IMR-90 (cell line): ENCODE measurements around the gene PLEKHB2. TPM values are rescaled to one million over a fixed set of nuclear protein-coding genes. Genes with fewer than 3 reads are reported as not detected.

ENCODE experiments used
- ATAC-seq: fragments of 200-7000 bp; cut with Tn5 transposase; 2 replicates; pipeline ENCODE4 v1.9.1; 2020; ENCODE audit warnings: low read depth, mild to moderate bottlenecking, moderate library complexity
- Bru-seq: library from RNA; stranded (reverse); fragments of 400-500 nt; gene quantifications from one replicate; lab custom pipeline; 2021; lab: Mats Ljungman, UMichigan
- BruChase-seq, 2 experiments: library from RNA; stranded (reverse); fragments of 400-500 nt; gene quantifications; one replicate each; lab custom pipeline; 2021; lab: Mats Ljungman, UMichigan
- BruUV-seq: library from RNA; stranded (reverse); fragments of 400-500 nt; replicated peaks from 2 replicates; lab custom pipeline; 2021; lab: Mats Ljungman, UMichigan
- CTCF ChIA-PET: fragments of 300-600 bp; formaldehyde crosslinking; extraction: SDS; loops from one replicate; lab custom pipeline; 2021; ENCODE audit warnings: antibody characterized with exemption; lab: Yijun Ruan, JAX
- POLR2A ChIA-PET: fragments of 300-600 bp; sonication (Branson Sonifier 250); formaldehyde crosslinking; loops from one replicate; lab custom pipeline; 2022; ENCODE audit warnings: antibody characterized with exemption; ENCODE audit not compliant: unreplicated experiment; lab: Charles Lee
- DNase-seq: peaks from one replicate; pipeline ENCODE4 v3.0.0; 2013
- H2AFZ ChIP-seq: replicated peaks from 2 replicates; pipeline ENCODE3; 2013; ENCODE audit warnings: low read length, mild to moderate bottlenecking; ENCODE audit not compliant: poor library complexity
- H2AK5ac ChIP-seq: 2 replicates; pipeline ENCODE4 v1.6.1; 2013; ENCODE audit warnings: low read depth, low read length, inconsistent platforms
- H2AK9ac ChIP-seq: replicated peaks from 2 replicates; pipeline ENCODE3; 2013; ENCODE audit warnings: mild to moderate bottlenecking, low read depth, low read length, moderate library complexity; ENCODE audit not compliant: poor library complexity
- H2BK120ac ChIP-seq: 2 replicates; pipeline ENCODE4 v1.6.1; 2013; ENCODE audit warnings: low read depth, low read length, inconsistent platforms
- H2BK15ac ChIP-seq: 3 replicates; pipeline ENCODE4 v1.6.1; 2013; ENCODE audit warnings: low read depth, low read length, inconsistent platforms
- H2BK20ac ChIP-seq: 2 replicates; pipeline ENCODE4 v1.6.1; 2013; ENCODE audit warnings: low read depth, mild to moderate bottlenecking, inconsistent platforms, low read length, moderate library complexity
- H2BK5ac ChIP-seq: 2 replicates; pipeline ENCODE4 v1.6.1; 2013; ENCODE audit warnings: mild to moderate bottlenecking, low read depth, low read length, inconsistent platforms; ENCODE audit not compliant: poor library complexity, severe bottlenecking
- H3K14ac ChIP-seq: replicated peaks from 2 replicates; pipeline ENCODE4 v1.6.1; 2013; ENCODE audit warnings: low read depth, low read length, inconsistent platforms
- H3K18ac ChIP-seq: 2 replicates; pipeline ENCODE4 v1.6.1; 2013; ENCODE audit warnings: low read depth, low read length, control low read depth
- H3K23ac ChIP-seq: 2 replicates; pipeline ENCODE4 v1.6.1; 2013; ENCODE audit warnings: low read depth, low read length, inconsistent platforms
- H3K27ac ChIP-seq: 2 replicates; pipeline ENCODE4 v1.5.1; 2013; ENCODE audit warnings: mild to moderate bottlenecking, control low read depth, low read length; ENCODE audit not compliant: insufficient read depth
- H3K27me3 ChIP-seq: 2 replicates; pipeline ENCODE4 v1.6.1; 2013; ENCODE audit warnings: low read length; ENCODE audit not compliant: control insufficient read depth, insufficient read depth
- H3K36me3 ChIP-seq: 2 replicates; pipeline ENCODE4 v1.6.1; 2013; ENCODE audit warnings: low read length, mixed read lengths; ENCODE audit not compliant: control insufficient read depth, insufficient read depth
- H3K4ac ChIP-seq: 2 replicates; pipeline ENCODE4 v1.6.1; 2013; ENCODE audit warnings: low read depth, low read length, inconsistent platforms
- H3K4me1 ChIP-seq: 2 replicates; pipeline ENCODE4 v1.6.1; 2013; ENCODE audit warnings: low read length, mixed read lengths; ENCODE audit not compliant: control insufficient read depth, insufficient read depth
- H3K4me2 ChIP-seq: 2 replicates; pipeline ENCODE4 v1.6.1; 2013; ENCODE audit warnings: low read depth, mild to moderate bottlenecking, control low read depth, low read length, moderate library complexity
- H3K4me3 ChIP-seq: 2 replicates; pipeline ENCODE4 v1.5.1; 2013; ENCODE audit warnings: low read depth, mild to moderate bottlenecking, control low read depth, low read length, moderate library complexity; ENCODE audit not compliant: insufficient read depth
- H3K56ac ChIP-seq: 2 replicates; pipeline ENCODE4 v1.6.1; 2013; ENCODE audit warnings: low read length, inconsistent platforms; ENCODE audit not compliant: insufficient read depth; ENCODE audit errors: extremely low read depth
- H3K79me1 ChIP-seq, 2 experiments: 2 replicates each; pipeline ENCODE4 v1.6.1; 2013; ENCODE audit warnings: low read length in 2 of 2, inconsistent platforms in 1 of 2, low read depth in 1 of 2
- H3K9ac ChIP-seq: 2 replicates; pipeline ENCODE4 v1.6.1; 2013; ENCODE audit warnings: low read depth, low read length, control low read depth
- H3K9me1 ChIP-seq: 2 replicates; pipeline ENCODE4 v1.6.1; 2013; ENCODE audit warnings: low read length, inconsistent platforms; ENCODE audit not compliant: insufficient read depth
- H3K9me3 ChIP-seq: 2 replicates; pipeline ENCODE4 v1.6.1; 2013; ENCODE audit warnings: low read length; ENCODE audit not compliant: control insufficient read depth, insufficient read depth
- H4K20me1 ChIP-seq: 2 replicates; pipeline ENCODE4 v1.6.1; 2013; ENCODE audit warnings: low read length, inconsistent platforms; ENCODE audit not compliant: insufficient read depth
- H4K5ac ChIP-seq: 2 replicates; pipeline ENCODE4 v1.6.1; 2013; ENCODE audit warnings: mild to moderate bottlenecking, low read depth, low read length, control low read depth
- H4K8ac ChIP-seq, 2 experiments: 2 replicates each; pipeline ENCODE4 v1.6.1; 2013; ENCODE audit warnings: low read depth in 2 of 2, low read length in 2 of 2, control low read depth in 1 of 2, inconsistent platforms in 1 of 2
- H4K91ac ChIP-seq: 2 replicates; pipeline ENCODE4 v1.6.1; 2013; ENCODE audit warnings: low read depth, low read length, inconsistent platforms; ENCODE audit not compliant: insufficient read depth
- CEBPB ChIP-seq: IDR thresholded peaks from 2 replicates; pipeline ENCODE4 v1.6.1; 2012; ENCODE audit warnings: low read depth, low read length, improper control_type of control experiment
- CTCF ChIP-seq: conservative IDR thresholded peaks from 2 replicates; pipeline ENCODE4 v1.5.1; 2012; ENCODE audit warnings: mild to moderate bottlenecking, low read depth, low read length, improper control_type of control experiment
- MAZ ChIP-seq: IDR thresholded peaks from 2 replicates; pipeline ENCODE4 v1.6.1; 2012; ENCODE audit warnings: low read depth, mild to moderate bottlenecking, low read length, improper control_type of control experiment, moderate library complexity, borderline replicate concordance
- MXI1 ChIP-seq: IDR thresholded peaks from 2 replicates; pipeline ENCODE4 v1.6.1; 2012; ENCODE audit warnings: low read depth, mild to moderate bottlenecking, low read length, moderate library complexity, borderline replicate concordance
- POLR2A ChIP-seq: IDR thresholded peaks from 2 replicates; pipeline ENCODE4 v1.6.1; 2012; ENCODE audit warnings: mild to moderate bottlenecking, low read depth, low read length
- RAD21 ChIP-seq: IDR thresholded peaks from 2 replicates; pipeline ENCODE4 v1.6.1; 2012; ENCODE audit warnings: low read length, improper control_type of control experiment
- RFX5 ChIP-seq: IDR thresholded peaks from 2 replicates; pipeline ENCODE4 v1.8.0; 2012; ENCODE audit warnings: low read depth, mild to moderate bottlenecking, low read length, moderate library complexity
- SMC3 ChIP-seq: fragments of 150-350 bp; IDR thresholded peaks from 2 replicates; pipeline ENCODE4 v1.6.1; 2016; ENCODE audit warnings: low read depth, mild to moderate bottlenecking, antibody characterized with exemption, low read length, moderate library complexity
- USF2 ChIP-seq: fragments of 150-350 bp; IDR thresholded peaks from 2 replicates; pipeline ENCODE4 v1.6.1; 2017; ENCODE audit warnings: mild to moderate bottlenecking, antibody characterized with exemption, low read length, low read depth
- WGBS, 2 experiments: methylation state at CpG; one replicate each; pipeline versions ENCODE4 v1.1.5 to v1.1.7; 2013; ENCODE audit warnings: missing lambda C conversion rate in 2 of 2; ENCODE audit not compliant: insufficient read length in 1 of 2; ENCODE audit errors: extremely low coverage in 2 of 2; 5-methylcytosine and 5-hydroxymethylcytosine counted together
- dilution Hi-C: fragments of 300-500 bp; cut with HindIII; formaldehyde crosslinking; loops from one replicate; pipeline ENCODE4 v1.14.3; 2018; ENCODE audit warnings: low sequenced_read_pairs; ENCODE audit not compliant: unreplicated experiment
- in situ Hi-C: fragments of 300-500 bp; cut with MboI; formaldehyde crosslinking; loops from 3 replicates; pipeline ENCODE4 v1.14.3; 2019; ENCODE audit warnings: low sequenced_read_pairs, inconsistent platforms, mixed read lengths
- intact Hi-C: fragments of 100-400 bp; cut with micrococcal nuclease; formaldehyde crosslinking; loops from 2 replicates; pipeline ENCODE4 v1.10.0; 2022
- long read RNA-seq: library from polyadenylated mRNA; unstranded; transcript quantifications from one replicate; pipeline ENCODE4 v2.0.0, GENCODE V29; 2021; ENCODE audit not compliant: unreplicated experiment
- polyA plus RNA-seq, 3 experiments: library from polyadenylated mRNA; depleted of rRNA; stranded (reverse); fragments of >200 nt; gene quantifications; 2 replicates each; pipeline ENCODE4 v1.2.3, GENCODE V29; 2012; ENCODE audit warnings: low replicate concordance in 1 of 3
- total RNA-seq: library from RNA; depleted of rRNA; stranded (reverse); fragments of >200 nt; gene quantifications from 2 replicates; pipeline ENCODE4 v1.2.3, GENCODE V29; 2012; rRNA removed

PLEKHB2 gene
- 82.1 and 118 TPM in 2 replicates for total RNA-seq
- 57.6 and 62.9 TPM in 2 replicates for polyA plus RNA-seq (2012; rRNA removed)
- 27.2 and 28.3 TPM in 2 replicates for polyA plus RNA-seq (2012; cell fraction: cytosol; rRNA removed)
- 12.8 and 29.2 TPM in 2 replicates for polyA plus RNA-seq (2012; cell fraction: nucleus; rRNA removed; ENCODE audit: low replicate concordance)
- Bru-seq, nascent RNA: percentile 62 among the genes with signal in this experiment
- BruChase-seq, experiment 1, labeled RNA remaining after a 6-hour chase: percentile 71 among the genes with signal in this experiment
- BruChase-seq, experiment 2, labeled RNA remaining after a 2-hour chase: percentile 62 among the genes with signal in this experiment
- long read RNA-seq, full-length matches to known transcripts: 34 of 141 reads
- long read RNA-seq, partial matches to known transcripts: 2 of 141 reads
- long read RNA-seq, other reads (novel, unspliced or antisense): 105 of 141 reads

GRCh38 chr2:131105156-131105949 is at the start of gene PLEKHB2:
Gene PLEKHB2 (plus strand): TSS chr2:131105336. CDS start chr2:131120942, 15,606 bp downstream.
- dilution Hi-C loops: no loop called here
- peak within 1 kb of the TSS; percentile 71; the same call in 1 of the 2 replicates for H3K14ac ChIP-seq
- peak within 1 kb of the TSS; percentile 96 for H2AK9ac ChIP-seq
- peak within 1 kb of the TSS; percentile 79 for H3K9ac ChIP-seq
- H3K23ac ChIP-seq: peak within 1 kb of the TSS; percentile 79
- peak within 1 kb of the TSS; percentile 49 for H2BK5ac ChIP-seq
- peak within 1 kb of the TSS; percentile 28; the same call in 1 of the 2 replicates for H2BK120ac ChIP-seq
- WGBS, 2 experiments: 1% methylated on average over 15 of the region's 66 CpGs; no CpG with 5 or more reads in 1 of the 2 experiments
- peak within 1 kb of the TSS; percentile 44; the same call in 1 of the 2 replicates for H2BK20ac ChIP-seq
- DNase-seq (peak; percentile 86), ATAC-seq (peak; percentile 83)
- no peaks in the 10 kb centered on the region for H3K27me3 ChIP-seq
- H3K56ac ChIP-seq: peak within 1 kb of the TSS; percentile 54; the same call in 1 of the 2 replicates
- peak within 1 kb of the TSS; percentile 87 for H4K5ac ChIP-seq
- ChIA-PET POLR2A (no interaction called here), CTCF (interaction anchor here (0.6 kb wide), 1 partner anchor 25 kb away, joined by 4 read pairs; no protein-coding TSS in a partner anchor)
- H3K18ac ChIP-seq: peak within 1 kb of the TSS; percentile 69; the same call in 1 of the 2 replicates
- peak within 1 kb of the TSS; percentile 53; the same call in 1 of the 2 replicates for H2AK5ac ChIP-seq
- H2BK15ac ChIP-seq: no peak within 1 kb of the TSS
- peak within 1 kb of the TSS; percentile 91 to 94 for H4K8ac ChIP-seq
- TSS peak; percentile 41 for BruUV-seq
- peak within 1 kb of the TSS; percentile 48 for H3K27ac ChIP-seq
- in situ Hi-C loops: loop anchor here (25.0 kb wide), 2 partner anchors 407 to 743 kb away; partner anchors contain the start of gene PTPN18
- H4K91ac ChIP-seq: peak within 1 kb of the TSS; percentile 53
- peak within 1 kb of the TSS; percentile 88 for H3K4ac ChIP-seq
- peaks cover 15 to 29% of the 10 kb centered on the region in 2 experiments; a peak in 3 of 4 replicates for H3K79me1 ChIP-seq
- peaks cover 5% of the 10 kb centered on the region for H3K4me1 ChIP-seq
- H3K9me1 ChIP-seq: peaks cover 4% of the 10 kb centered on the region; the same call in 1 of the 2 replicates
- H3K36me3 ChIP-seq: no peaks in the 10 kb centered on the region
- H2AFZ ChIP-seq: peak within 1 kb of the TSS; percentile 96
- peaks cover 27% of the 10 kb centered on the region for H4K20me1 ChIP-seq
- intact Hi-C loops: no loop called here
- no peaks in the 10 kb centered on the region for H3K9me3 ChIP-seq
- peak within 1 kb of the TSS; percentile 95 for H3K4me2 ChIP-seq
- TF ChIP-seq RAD21 (no peak), SMC3 (no peak), MXI1 (peak; percentile 77; the same call in 1 of the 2 replicates), CTCF (peak; percentile 29; the same call in 1 of the 2 replicates), USF2 (no peak), MAZ (peak; percentile 61; the same call in 1 of the 2 replicates), CEBPB (no peak), RFX5 (no peak), POLR2A (peak; percentile 95)
- peak within 1 kb of the TSS; percentile 68 for H3K4me3 ChIP-seq
